ENCODE data around the gene GIMAP7.
A peak's percentile ranks its signal among the peaks of the same experiment; 100 is the strongest.
"Not testable (repeated sequence)": the region's sequence is repeated elsewhere in the genome, so short reads cannot be mapped to it uniquely, and the experiment has no call there.

The GIMAP7 gene

DNA sequence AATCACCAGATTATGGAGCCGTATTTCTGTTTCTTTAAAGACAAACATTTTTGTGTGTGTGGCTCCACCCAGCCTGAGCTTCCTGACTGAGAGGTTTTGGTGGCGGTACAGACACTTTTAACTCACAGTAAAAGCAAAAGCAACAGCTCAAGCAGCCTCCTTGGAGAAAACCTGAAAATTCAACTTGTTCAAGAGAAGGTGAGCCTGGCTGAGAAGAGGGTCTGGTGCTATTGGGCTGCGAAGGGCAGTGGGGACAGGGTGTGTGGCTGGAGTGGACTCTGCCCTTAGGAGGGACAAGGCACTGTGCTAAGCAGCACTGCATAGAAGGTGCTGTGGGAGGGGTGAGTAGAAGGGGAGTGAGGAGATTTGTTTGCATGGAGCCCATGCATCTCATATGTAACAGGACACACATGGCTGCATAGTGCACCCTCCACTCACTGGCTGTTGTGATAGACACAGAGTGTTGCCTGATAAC lies at the start of gene GIMAP7:
GIMAP7 (plus strand) TSS at position 125 of the 475 bp plus-strand sequence. CDS start 5,103 bp downstream, outside the sequence.
- DNase-seq: peak; percentile 80

- DNase-seq: peak; percentile 18
Observed at GRCh38 chr7:150464962-150465361, 49.7 kb upstream of the GIMAP7 start.

GRCh38 chr7:150465414-150465813 lies 49.3 kb upstream of the GIMAP7 start:
- DNase-seq: no peak

DNA sequence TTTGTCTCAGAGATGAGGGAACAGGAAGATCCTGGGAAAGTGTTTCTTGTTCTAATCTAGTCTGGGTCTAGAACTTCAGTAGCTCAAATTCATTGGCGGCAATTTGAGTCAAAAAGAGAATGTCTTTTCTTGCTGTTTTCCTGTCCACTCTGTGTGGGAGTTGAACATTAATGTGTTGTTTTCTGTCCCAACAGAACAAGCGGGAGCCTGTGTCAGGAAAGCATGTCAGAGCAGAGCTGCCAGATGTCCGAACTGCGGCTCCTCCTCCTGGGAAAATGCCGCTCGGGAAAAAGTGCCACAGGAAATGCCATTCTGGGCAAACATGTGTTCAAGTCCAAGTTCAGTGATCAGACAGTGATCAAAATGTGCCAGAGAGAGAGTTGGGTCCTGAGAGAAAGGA lies 48.2 kb upstream of the GIMAP7 start:
- no peak for DNase-seq

GRCh38 chr7:150468241-150468640 lies 46.4 kb upstream of the GIMAP7 start:
- DNase-seq: peak; percentile 25

- no peak for DNase-seq
Observed at GRCh38 chr7:150471886-150472285, 42.8 kb upstream of the GIMAP7 start.

DNA sequence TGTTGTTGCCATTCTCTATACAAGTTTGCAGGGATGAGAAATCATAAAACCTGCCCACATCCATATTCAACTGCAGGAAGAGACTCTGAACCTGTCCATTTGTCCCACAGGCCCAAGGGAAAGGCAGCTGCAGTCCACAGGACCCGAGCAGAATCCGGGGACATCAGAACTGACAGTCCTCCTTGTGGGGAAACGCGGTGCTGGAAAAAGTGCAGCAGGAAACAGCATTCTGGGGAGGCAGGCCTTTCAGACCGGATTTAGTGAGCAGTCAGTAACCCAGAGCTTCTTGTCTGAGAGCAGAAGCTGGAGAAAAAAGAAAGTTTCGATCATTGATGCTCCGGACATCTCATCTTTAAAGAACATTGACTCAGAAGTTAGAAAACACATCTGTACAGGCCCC lies 40.8 kb upstream of the GIMAP7 start:
- no peak for DNase-seq

DNA sequence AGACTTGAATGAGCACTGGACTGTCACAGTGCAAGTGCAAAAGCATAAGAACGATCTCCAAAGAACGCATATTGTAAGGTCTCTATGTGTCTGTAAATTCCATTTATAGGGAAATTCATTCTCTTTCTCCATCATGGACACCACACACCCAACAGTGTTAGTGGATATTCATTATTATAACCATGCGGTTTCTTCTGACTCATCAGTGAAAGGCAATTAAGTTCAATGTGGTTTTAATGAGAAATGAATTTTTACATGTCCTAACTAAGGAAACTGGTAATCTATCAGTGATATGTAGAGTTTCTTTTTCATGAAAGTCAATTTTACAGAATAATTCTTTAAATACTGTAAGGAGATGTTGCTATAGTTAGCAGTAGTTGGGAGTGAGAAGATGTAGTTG lies 38.4 kb upstream of the GIMAP7 start:
- DNase-seq: no peak

- DNase-seq: peak; percentile 47
Observed at GRCh38 chr7:150476819-150477631, 37.6 kb upstream of the GIMAP7 start.

GRCh38 chr7:150479023-150479716 lies 35.5 kb upstream of the GIMAP7 start:
- peak; percentile 73 for DNase-seq

- DNase-seq: peak; percentile 72
Observed at GRCh38 chr7:150481186-150481920, 33.3 kb upstream of the GIMAP7 start.

GRCh38 chr7:150481922-150482321 lies 32.8 kb upstream of the GIMAP7 start:
- DNase-seq: peak; percentile 18

DNA sequence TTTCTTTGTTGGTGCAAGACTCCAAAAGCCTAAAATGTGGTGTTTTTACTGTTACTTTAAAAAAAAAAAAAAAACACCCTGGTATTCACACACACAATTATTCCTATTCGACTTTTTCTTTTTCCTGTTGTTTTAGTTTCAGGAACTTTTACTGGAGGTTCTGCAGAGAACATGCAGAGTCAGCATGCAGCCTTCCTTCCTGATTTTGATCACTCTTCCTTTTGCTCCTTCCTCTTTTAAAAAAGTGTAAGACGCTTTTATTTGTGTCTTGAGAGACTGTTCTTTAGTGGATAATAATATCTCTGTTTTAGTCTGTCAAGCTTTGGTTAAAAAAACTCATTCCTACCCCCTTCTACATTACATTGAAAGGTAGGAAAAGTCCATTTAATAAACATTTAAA lies 31.2 kb upstream of the GIMAP7 start:
- DNase-seq: not testable (repeated sequence)

DNA sequence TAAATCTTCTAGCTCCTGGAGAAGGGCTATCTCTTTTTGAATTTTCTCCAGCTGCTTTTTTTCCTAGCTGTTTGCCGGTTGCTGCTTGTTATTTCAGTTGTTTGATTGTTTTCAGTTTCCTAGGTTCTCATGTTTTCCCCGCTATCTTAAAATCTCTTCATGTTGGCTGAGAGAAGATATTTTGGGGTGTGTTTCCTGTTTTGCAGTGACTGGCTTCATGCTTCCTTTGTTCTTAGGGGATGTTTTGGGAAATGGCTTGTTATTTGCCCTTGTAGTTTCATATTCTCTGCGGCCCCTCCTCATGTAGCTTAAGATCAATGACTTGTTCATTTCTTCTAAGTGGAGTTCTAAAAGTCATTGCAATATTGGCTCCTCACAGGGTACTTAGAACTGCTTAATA lies 30.6 kb upstream of the GIMAP7 start:
- peak; percentile 28 for DNase-seq

DNA sequence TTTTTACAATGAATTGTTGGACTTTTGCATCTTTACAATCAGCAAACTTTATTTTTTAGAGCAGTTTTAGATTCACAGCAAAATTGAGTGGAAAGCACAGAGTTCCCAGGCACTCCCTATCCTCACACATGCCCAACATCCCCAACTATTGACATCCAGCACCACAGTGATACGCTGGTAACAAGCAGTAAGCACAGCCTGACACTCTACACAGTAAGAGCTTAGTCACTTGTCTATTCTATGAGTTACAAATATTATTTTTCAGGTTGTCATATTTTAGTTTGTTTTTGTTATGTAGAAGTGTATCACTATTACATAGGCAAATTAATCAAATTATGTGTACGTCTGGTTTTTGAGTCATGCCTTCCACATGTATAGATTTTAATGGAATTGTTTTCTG lies 27.0 kb upstream of the GIMAP7 start:
- DNase-seq: no peak

- no peak for DNase-seq
Observed at GRCh38 chr7:150489782-150490181, 24.9 kb upstream of the GIMAP7 start.

DNA sequence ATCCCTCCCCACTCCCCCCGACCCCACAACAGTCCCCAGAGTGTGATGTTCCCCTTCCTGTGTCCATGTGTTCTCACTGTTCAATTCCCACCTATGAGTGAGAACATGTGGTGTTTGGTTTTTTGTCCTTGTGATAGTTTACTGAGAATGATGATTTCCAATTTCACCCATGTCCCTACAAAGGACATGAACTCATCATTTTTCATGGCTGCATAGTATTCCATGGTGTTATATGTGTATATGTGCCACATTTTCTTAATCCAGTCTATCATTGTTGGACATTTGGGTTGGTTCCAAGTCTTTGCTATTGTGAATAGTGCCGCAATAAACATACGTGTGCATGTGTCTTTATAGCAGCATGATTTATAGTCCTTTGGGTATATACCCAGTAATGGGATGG lies 21.2 kb upstream of the GIMAP7 start:
- DNase-seq: not testable (repeated sequence)

GRCh38 chr7:150502519-150502918 lies 12.2 kb upstream of the GIMAP7 start:
- peak; percentile 58 for DNase-seq

GRCh38 chr7:150503155-150503554 lies 11.5 kb upstream of the GIMAP7 start:
- DNase-seq: no peak

- no peak for DNase-seq
Observed at GRCh38 chr7:150503581-150503980, 11.1 kb upstream of the GIMAP7 start.

- peak; percentile 45 for DNase-seq
Observed at GRCh38 chr7:150507947-150508602, 6.6 kb upstream of the GIMAP7 start.

DNA sequence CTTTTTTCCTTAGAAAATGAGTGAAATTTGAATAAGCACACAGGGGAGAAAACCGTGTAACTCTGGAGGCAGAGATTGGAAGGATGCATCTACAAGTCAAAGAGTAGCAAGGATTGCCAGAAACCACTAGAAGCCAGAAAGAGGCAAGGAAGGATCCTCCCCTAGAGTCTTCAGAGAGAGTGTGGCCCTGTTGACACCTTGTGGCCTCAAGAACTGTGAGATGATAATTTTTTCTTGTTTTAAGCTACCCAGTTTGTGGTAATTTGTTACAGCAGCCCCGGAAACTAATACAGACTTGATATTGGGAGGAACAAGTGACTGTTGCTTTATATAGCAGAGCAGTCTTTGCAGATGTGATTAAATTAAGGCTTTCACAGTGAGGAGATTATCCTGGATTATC lies 3.6 kb upstream of the GIMAP7 start:
- DNase-seq: peak; percentile 29

- DNase-seq: no peak
Observed at GRCh38 chr7:150513758-150514157, 914 bp upstream of the GIMAP7 start.
